SH-SY5Y (cell line): ENCODE measurements around the gene HOXC10.

Experiments
- GATA2 ChIP-seq: IDR thresholded peaks from 2 replicates; pipeline ENCODE4 v1.6.1; 2011; ENCODE audit warnings: mild to moderate bottlenecking, low read depth, low read length
- GATA3 ChIP-seq: IDR thresholded peaks from 2 replicates; pipeline ENCODE4 v1.6.1; 2011; ENCODE audit warnings: low read depth, mild to moderate bottlenecking, low read length, moderate library complexity

DNA sequence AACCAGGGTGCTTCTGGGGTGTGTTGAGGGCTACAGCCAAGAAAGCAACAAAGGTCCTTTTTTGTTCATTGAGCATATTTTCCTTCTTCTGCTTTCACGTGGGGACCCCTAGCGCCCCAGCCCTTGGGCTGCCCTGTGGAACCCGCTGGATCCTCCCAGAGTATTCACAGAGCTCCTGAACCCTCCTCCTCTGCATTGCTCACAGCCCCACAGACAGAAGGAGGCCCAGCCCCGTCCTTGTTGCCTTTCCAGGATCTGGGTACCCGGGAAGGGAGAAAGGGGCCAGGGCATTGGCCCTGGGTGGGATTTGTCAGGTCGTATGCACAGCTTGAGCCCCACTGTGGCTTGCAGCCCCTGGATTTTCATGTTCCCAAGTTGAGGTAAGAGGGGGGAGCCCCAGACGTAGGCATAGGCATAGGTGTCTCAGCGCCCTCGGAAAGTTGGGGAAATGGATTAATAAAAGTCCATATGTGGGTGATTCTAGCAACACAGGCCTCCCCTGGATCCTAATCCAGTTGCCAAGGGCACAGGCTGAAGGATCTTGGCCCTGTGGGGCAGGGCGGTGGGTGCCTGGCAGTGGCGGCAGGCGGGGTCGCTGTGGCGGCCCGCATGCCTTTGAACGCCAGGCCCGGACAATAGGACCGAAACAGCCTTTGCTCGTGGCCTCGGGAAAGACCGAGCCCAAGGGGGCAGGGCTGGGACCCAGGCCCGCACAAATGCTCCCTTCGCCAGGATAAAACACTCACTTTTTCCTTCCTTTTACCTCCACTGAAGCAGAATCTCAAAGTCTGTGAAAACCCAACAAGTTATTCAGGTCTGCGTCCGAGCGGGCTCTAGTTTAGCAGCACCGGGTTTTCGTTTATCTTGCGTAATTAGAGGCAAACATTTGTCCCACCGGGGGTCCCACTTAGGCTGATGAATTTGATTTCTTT is 3.0 kb upstream of the HOXC10 start:
- TF ChIP-seq GATA3 (no peak), GATA2 (no peak)
